Bronchial epithelial cell (primary cell): ENCODE results near the gene TFR2. TPM values are rescaled to one million over a fixed set of nuclear protein-coding genes. Genes with fewer than 3 reads are reported as not detected.

Experiments used
- DNase-seq: peaks from one replicate; pipeline ENCODE4 v3.0.0-alpha.2; 2010; ENCODE audit warnings: low read depth
- FAIRE-seq: peaks from 2 replicates; lab custom pipeline; 2011; peaks lifted over from hg19 to GRCh38; lab: Jason Lieb, UNC
- H3K27me3 ChIP-seq: 2 replicates; pipeline ENCODE4 v1.5.1; 2011; ENCODE audit warnings: low read length; ENCODE audit not compliant: control insufficient read depth, insufficient read depth
- H3K36me3 ChIP-seq: 2 replicates; pipeline ENCODE4 v1.5.1; 2011; ENCODE audit warnings: low read length; ENCODE audit not compliant: control insufficient read depth, insufficient read depth
- H3K4me3 ChIP-seq: 2 replicates; pipeline ENCODE4 v1.5.1; 2011; ENCODE audit warnings: mild to moderate bottlenecking, low read depth, low read length, control low read depth
- CTCF ChIP-seq: IDR thresholded peaks from 2 replicates; pipeline ENCODE4 v1.5.1; 2011; ENCODE audit warnings: mild to moderate bottlenecking, moderate library complexity, low read length, control low read depth, inconsistent platforms; ENCODE audit not compliant: insufficient read depth, severe bottlenecking
- total RNA-seq: library from RNA; depleted of rRNA; stranded (reverse); fragments of >200 nt; gene quantifications from 2 replicates; pipeline ENCODE4 v1.2.1, GENCODE V29; 2014

The TFR2 gene
- total RNA-seq, 1 donor from 2014 or later = not detected

- Histone ChIP-seq H3K36me3 (peaks cover 26% of the 10 kb centered on the region), H3K4me3 (peak overlapping the region; percentile 90), H3K27me3 (no peaks in the 10 kb centered on the region)
- DNase-seq (no peak), FAIRE-seq (no peak)
- TF ChIP-seq CTCF = no peak
Measured at GRCh38 chr7:100676501-100677306, 35.4 kb upstream of the TFR2 start.

- DNase-seq (peak; percentile 59), FAIRE-seq (no peak)
- no peak for TF ChIP-seq CTCF
- Histone ChIP-seq H3K36me3 (peaks cover 24% of the 10 kb centered on the region), H3K4me3 (peak overlapping the region; percentile 90), H3K27me3 (no peaks in the 10 kb centered on the region)
Measured at GRCh38 chr7:100675581-100676350, 34.4 kb upstream of the TFR2 start.

DNA sequence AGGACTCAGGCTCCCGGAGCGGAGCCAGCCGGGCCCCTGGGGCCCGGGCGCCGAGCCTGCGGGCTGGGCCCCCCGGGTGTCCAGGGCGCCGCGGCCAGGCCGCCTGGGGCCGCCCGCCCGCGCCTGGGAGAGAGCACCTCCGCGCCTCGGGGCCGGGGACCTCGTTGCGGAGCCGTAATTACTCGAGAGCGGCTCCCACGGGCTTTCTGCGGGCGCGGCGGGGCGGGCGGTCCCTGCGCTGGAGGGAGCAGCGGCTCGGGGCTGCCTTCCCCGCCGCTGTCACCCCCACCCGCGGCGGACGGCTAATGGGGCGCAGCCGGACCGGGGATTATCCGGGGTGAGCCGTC, 33.7 kb upstream of the TFR2 start:
- DNase-seq (no peak), FAIRE-seq (no peak)
- H3K27me3 ChIP-seq = no peaks in the 10 kb centered on the region
- TF ChIP-seq CTCF = no peak
- H3K4me3 ChIP-seq = peak overlapping the region; percentile 90
- H3K36me3 ChIP-seq = peaks cover 24% of the 10 kb centered on the region

- no peaks in the 10 kb centered on the region for H3K27me3 ChIP-seq
- FAIRE-seq = no peak
- peaks cover 22% of the 10 kb centered on the region for H3K36me3 ChIP-seq
- H3K4me3 ChIP-seq = peak overlapping the region; percentile 90
- DNase-seq = no peak
- no peak for TF ChIP-seq CTCF
Measured at GRCh38 chr7:100674411-100675104, 33.2 kb upstream of the TFR2 start.

DNA sequence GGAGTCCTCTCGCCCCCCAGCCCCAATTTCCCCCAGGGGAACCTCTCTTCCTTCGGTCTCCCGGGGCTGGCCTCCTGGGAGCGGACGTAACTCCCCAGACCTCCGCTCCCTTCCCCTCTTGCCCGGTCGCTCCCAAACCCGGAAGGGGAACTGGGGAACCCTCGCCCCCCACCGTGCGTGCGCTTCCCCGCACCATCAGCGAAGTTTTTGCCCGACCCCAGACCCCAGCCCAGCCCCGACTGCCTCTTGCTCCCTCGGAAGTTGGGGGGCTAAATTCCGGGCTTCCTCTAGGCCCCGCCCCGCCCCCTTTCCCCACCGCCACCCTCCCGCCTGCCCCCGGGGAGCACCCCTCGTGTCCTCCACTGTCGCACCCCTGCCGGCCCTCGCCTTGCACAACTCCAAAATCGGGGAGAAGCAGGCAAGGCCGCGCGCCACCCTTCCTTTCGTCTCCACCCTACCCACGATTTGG, 32.6 kb upstream of the TFR2 start:
- Histone ChIP-seq H3K27me3 (no peaks in the 10 kb centered on the region), H3K36me3 (peaks cover 20% of the 10 kb centered on the region), H3K4me3 (peak overlapping the region; percentile 90)
- no peak for TF ChIP-seq CTCF
- no peak for FAIRE-seq
- no peak for DNase-seq
